ENCODE data around the gene VGLL1. TPM values are rescaled to one million over a fixed set of nuclear protein-coding genes. Genes with fewer than 3 reads are reported as not detected.

VGLL1 gene
- total RNA-seq, 1 experiment from 2014 or later = not detected

GRCh38 chrX:136572030-136572429 is 40.0 kb downstream of the VGLL1 start:
- H3K9me2 ChIP-seq (ENCODE audit: insufficient read depth) = no peaks in the 10 kb centered on the region
- ATAC-seq = no peak
- POLR2A ChIA-PET = no interaction called here
- H4K20me1 ChIP-seq (ENCODE audit: insufficient read depth) = no peaks in the 10 kb centered on the region
- no peak for DNase-seq (ENCODE audit: low read depth, low spot score)
- H3K9me3 ChIP-seq (ENCODE audit: control insufficient read depth in 1 of 2, insufficient read depth in 1 of 2, low read depth in 1 of 2, low read length in 2 of 2) = no peaks in the 10 kb centered on the region
- no peaks in the 10 kb centered on the region for H3K36me3 ChIP-seq (ENCODE audit: control insufficient read depth in 1 of 2, insufficient read depth in 2 of 2, low read length in 2 of 2)
- H3K27ac ChIP-seq (ENCODE audit: low read depth, low read length) = no peak overlapping the region
- H3K27me3 ChIP-seq (ENCODE audit: insufficient read depth, low read length) = no peaks in the 10 kb centered on the region
- RAD21 ChIA-PET (ENCODE audit: low non-redundant PET in 1 of 2, low total read pairs in 2 of 2, uncharacterized antibody in 2 of 2, unreplicated experiment in 2 of 2) = no interaction called here
- H3K4me2 ChIP-seq (ENCODE audit: low read length) = no peak overlapping the region
- H3K4me1 ChIP-seq (ENCODE audit: control insufficient read depth in 1 of 2, insufficient read depth in 2 of 2, low read length in 2 of 2) = no peaks in the 10 kb centered on the region
- BruUV-seq (replicated peaks) = no TSS peak
- CTCF ChIA-PET = no interaction called here
- no peak overlapping the region for H2AFZ ChIP-seq (ENCODE audit: low read depth, low read length, poor library complexity, severe bottlenecking)
- TF ChIP-seq JUND (IDR thresholded peaks at IDR 0.05) = no peak
- no peak for TF ChIP-seq CBX3 (IDR thresholded peaks at IDR 0.05; ENCODE audit: low read depth)
- no peak for TF ChIP-seq CEBPB (IDR thresholded peaks at IDR 0.05; ENCODE audit: low read depth)
- TF ChIP-seq ZNF274 (IDR thresholded peaks at IDR 0.05; ENCODE audit: low read depth, low read length) = no peak
- TF ChIP-seq RAD21 (IDR thresholded peaks at IDR 0.05; ENCODE audit: low read depth) = no peak
- TF ChIP-seq YY1 (IDR thresholded peaks at IDR 0.05; ENCODE audit: extremely low read depth, insufficient replicate concordance, low read depth, low read length) = no peak
- H3K4me3 ChIP-seq (replicated peaks in 1 of 2; ENCODE audit: low read depth in 1 of 2, low read length in 2 of 2) = no peak overlapping the region
- intact Hi-C loops (cut with micrococcal nuclease) = no loop called here
- H3K79me2 ChIP-seq (ENCODE audit: insufficient read depth, low read length) = no peaks in the 10 kb centered on the region
- no peak overlapping the region for H3K9ac ChIP-seq (ENCODE audit: low read length)

- CTCF ChIA-PET = no interaction called here
Measured at GRCh38 chrX:136574548-136574947, 42.5 kb downstream of the VGLL1 start.

More at GRCh38 chrX:136574548-136574947, 42.5 kb downstream of the VGLL1 start:
- no peak overlapping the region for H3K9ac ChIP-seq (ENCODE audit: low read length)
- H3K4me1 ChIP-seq (ENCODE audit: control insufficient read depth in 1 of 2, insufficient read depth in 2 of 2, low read length in 2 of 2) = 0 out of 4 replicates have a peak, but pooled peaks cover 0 to 4% of the 10 kb centered on the region in 2 experiments
- H3K79me2 ChIP-seq (ENCODE audit: insufficient read depth, low read length) = no peaks in the 10 kb centered on the region
- ChIA-PET RAD21 (ENCODE audit: low non-redundant PET in 1 of 2, low total read pairs in 2 of 2, uncharacterized antibody in 2 of 2, unreplicated experiment in 2 of 2) (no interaction called here), POLR2A (no interaction called here)
- TF ChIP-seq MAX (IDR thresholded peaks at IDR 0.05) = no peak
- no peak for TF ChIP-seq SRF (IDR thresholded peaks at IDR 0.05; ENCODE audit: low read depth)
- TF ChIP-seq SIN3A (IDR thresholded peaks at IDR 0.05; ENCODE audit: low read depth) = no peak
- no peak for TF ChIP-seq EGR1 (IDR thresholded peaks at IDR 0.05; ENCODE audit: low read depth)
- TF ChIP-seq ATF3 (IDR thresholded peaks at IDR 0.05) = no peak
- TF ChIP-seq TCF7L2 (IDR thresholded peaks at IDR 0.05; ENCODE audit: borderline replicate concordance, extremely low read depth, insufficient read depth, insufficient read length) = no peak
- H3K27ac ChIP-seq (ENCODE audit: low read depth, low read length) = no peak overlapping the region
- no peaks in the 10 kb centered on the region for H3K9me2 ChIP-seq (ENCODE audit: insufficient read depth)
- no peak overlapping the region for H2AFZ ChIP-seq (ENCODE audit: low read depth, low read length, poor library complexity, severe bottlenecking)
- no peak overlapping the region for H3K4me3 ChIP-seq (replicated peaks in 1 of 2; ENCODE audit: low read depth in 1 of 2, low read length in 2 of 2)
- no peaks in the 10 kb centered on the region for H3K27me3 ChIP-seq (ENCODE audit: insufficient read depth, low read length)
- no TSS peak for BruUV-seq (replicated peaks)
- H3K9me3 ChIP-seq (ENCODE audit: control insufficient read depth in 1 of 2, insufficient read depth in 1 of 2, low read depth in 1 of 2, low read length in 2 of 2) = no peaks in the 10 kb centered on the region
- DNase-seq (ENCODE audit: low read depth, low spot score) (no peak), ATAC-seq (no peak)
- no peak overlapping the region for H3K4me2 ChIP-seq (ENCODE audit: low read length)
- H4K20me1 ChIP-seq (ENCODE audit: insufficient read depth) = no peaks in the 10 kb centered on the region
- intact Hi-C loops (cut with micrococcal nuclease) = no loop called here
- no peaks in the 10 kb centered on the region for H3K36me3 ChIP-seq (ENCODE audit: control insufficient read depth in 1 of 2, insufficient read depth in 2 of 2, low read length in 2 of 2)
